HG03097 (cell line): ENCODE results near the gene RBM28.

ENCODE experiments used
- ATAC-seq: cut with Tn5 transposase; IDR thresholded peaks from one replicate; pipeline ENCODE4 v1.9.1; 2021; ENCODE audit not compliant: unreplicated experiment, low FRiP score

RBM28 gene

DNA sequence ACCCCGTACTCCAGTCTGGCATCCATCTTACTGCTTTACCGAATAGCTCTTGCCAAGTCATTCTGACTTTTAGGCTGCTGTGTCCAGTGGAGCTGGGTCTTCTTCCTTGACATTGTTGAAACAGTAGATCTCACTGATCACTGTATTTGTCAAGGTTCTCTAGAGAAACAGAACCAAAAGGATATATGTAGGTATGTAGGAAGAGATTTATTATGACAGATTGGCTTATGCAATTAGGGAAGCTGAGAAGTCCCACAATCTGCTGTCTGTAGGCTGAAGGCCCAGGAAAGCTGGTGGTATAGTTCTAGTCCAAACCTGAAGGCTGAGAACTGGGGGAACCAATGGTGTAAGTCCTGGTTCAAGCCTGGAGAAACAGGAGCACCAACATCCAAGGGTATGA lies 29.9 kb upstream of the RBM28 start:
- no peak for ATAC-seq

DNA sequence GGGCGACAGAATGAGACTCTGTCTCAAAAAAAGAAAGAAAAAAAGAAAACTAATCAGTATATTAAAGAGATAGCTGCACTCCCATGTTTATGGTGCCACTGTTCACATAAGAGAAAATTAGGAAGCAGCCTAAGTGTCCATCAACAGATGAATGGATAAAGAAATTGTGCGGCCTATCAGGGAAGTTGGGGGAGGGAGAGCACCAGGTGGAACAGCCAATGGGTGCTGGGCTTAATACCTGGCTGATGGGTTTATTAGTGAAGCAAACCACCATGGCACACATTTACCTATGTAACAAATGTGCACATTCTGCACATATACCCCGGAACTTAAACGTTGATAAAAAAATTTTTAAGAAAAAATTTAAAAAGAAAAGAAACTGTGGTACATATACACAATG lies 26.8 kb upstream of the RBM28 start:
- no peak for ATAC-seq

DNA sequence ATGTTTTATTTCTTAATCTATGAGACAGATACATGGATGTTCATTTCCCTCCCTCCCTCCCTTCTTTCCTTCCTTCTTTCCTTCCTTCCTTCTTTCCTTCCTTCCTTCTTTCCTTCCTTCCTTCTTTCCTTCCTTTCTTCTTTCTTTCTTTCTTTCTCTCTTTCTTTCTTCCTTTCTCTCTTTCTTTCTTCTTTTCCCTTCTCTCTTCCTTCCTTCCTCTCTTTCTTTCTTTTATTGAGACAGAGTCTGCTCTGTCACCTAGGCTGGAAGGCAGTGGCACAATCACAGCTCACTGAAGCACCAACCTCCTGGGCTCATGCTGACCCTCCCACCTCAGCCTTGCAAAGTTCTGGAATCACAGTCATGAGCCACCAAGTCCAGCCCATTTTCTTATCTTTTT lies 23.3 kb upstream of the RBM28 start:
- no peak for ATAC-seq

GRCh38 chr7:128366300-128366699 lies 22.6 kb upstream of the RBM28 start:
- ATAC-seq, result no peak

DNA sequence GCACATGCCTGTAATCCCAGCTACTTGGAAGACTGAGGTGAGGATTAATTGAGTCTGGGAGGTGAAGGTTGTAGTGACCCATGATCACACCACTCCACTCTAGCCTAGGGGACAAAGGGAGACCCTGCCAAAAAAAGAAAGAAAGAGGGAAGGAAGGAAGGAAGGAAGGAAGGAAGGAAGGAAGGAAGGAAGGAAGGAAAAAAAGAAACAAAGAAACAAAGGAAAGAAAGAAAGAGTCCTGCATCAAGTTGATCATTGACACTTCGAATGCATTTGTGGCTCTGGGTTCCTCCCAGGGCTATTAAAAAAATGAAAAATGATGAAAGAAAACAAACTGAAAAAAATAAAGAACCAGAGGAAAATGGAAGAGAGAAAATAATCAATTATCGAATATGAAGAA lies 21.7 kb upstream of the RBM28 start:
- no peak for ATAC-seq

DNA sequence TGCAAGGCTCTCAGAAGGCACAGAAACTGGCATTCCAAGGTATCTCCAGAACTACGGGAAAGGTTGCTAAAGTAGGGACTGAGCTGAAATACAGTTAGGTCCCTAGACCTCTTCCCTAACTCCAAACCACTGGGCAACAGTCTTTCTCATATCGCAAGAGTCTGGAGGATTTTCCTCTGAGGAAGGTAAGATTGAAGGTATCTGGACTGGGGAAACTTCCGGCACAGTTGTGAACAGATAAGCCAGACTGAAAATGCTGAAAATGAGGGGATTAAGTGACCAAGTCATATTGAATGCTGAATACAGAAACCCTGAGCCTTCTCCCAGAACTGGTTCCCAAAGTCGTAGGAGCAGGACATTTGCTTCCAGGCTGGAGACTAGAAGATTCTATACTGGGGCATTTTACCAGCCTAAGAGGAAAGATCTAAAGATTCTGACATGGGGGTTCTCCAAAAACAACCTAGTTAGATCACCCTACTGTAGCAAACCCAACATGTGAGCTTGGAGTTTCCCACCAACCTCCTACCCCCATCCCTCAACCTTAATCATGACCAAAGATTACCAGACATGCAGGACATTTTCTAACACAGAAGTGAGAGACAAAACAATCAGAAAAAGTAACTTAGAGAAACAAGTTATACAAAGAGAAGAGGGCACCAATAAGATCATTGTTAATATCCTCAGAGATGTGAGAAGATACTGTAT lies 20.6 kb upstream of the RBM28 start:
- no peak for ATAC-seq

- ATAC-seq, result no peak
Measured at GRCh38 chr7:128363261-128363721, 19.6 kb upstream of the RBM28 start.

GRCh38 chr7:128362670-128363069 lies 19.0 kb upstream of the RBM28 start:
- ATAC-seq, result no peak

- no peak for ATAC-seq
Measured at GRCh38 chr7:128361411-128362379, 18.0 kb upstream of the RBM28 start, which contains the start of gene PRRT4. Gene PRRT4 (minus strand): TSS chr7:128361690.

DNA sequence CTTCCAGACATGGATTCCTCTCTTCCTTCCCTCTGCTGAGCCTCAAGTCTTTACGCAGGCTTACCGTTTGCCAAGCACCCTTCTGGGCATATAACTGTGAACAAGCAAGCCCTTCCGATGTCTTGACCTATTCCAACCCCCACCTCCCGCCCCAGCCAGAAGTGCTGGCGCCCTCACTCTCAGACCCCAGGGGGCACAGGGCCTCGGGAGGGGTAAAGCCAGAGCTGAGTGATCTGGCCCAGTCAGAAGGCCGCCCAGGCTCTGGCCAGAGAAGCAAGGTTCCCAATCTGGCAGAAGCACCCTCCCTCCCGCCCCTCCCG lies 16.6 kb upstream of the RBM28 start:
- no peak for ATAC-seq

DNA sequence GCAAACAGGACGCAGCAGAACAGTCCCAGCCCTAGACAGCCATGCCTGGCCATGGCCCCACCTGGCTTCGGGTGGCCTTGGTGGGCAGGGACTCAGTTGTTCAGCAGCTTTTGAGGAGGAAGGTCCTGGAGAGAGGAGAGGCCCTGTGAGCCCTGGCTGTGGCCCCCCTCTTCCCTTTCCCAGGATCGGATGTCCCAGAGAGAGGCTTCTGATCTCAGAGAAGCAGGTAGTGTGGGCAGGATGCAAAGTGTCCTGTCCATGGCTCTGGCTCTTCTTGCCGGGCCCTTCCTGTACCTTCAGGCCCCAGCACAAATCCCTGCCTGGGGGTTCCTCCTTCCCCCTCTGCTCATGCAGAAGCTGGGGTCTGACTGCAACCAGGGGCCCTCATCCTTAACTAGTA lies 16.2 kb upstream of the RBM28 start:
- ATAC-seq, result no peak

- ATAC-seq, result no peak
Measured at GRCh38 chr7:128359336-128359735, 15.6 kb upstream of the RBM28 start.

DNA sequence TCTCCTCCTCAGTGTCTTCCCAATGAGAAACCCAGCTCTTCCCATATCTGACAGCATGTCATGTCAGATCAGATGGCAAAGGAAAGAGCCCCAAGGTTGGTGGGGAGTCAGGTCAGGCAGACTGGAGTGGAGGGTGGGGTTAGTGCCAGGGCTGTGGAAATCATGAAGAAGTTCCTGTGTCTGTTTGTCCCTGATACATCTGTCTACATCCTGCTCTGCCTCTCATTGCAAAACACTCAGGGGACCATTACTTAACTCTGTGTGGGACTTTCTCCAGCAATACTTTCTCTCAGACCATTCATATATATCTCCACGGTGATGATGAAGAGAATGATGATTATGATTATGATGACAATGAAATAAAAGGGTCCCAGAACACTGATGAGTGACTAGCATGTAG lies 14.5 kb upstream of the RBM28 start:
- no peak for ATAC-seq

- no peak for ATAC-seq
Measured at GRCh38 chr7:128357217-128357613, 13.5 kb upstream of the RBM28 start.

DNA sequence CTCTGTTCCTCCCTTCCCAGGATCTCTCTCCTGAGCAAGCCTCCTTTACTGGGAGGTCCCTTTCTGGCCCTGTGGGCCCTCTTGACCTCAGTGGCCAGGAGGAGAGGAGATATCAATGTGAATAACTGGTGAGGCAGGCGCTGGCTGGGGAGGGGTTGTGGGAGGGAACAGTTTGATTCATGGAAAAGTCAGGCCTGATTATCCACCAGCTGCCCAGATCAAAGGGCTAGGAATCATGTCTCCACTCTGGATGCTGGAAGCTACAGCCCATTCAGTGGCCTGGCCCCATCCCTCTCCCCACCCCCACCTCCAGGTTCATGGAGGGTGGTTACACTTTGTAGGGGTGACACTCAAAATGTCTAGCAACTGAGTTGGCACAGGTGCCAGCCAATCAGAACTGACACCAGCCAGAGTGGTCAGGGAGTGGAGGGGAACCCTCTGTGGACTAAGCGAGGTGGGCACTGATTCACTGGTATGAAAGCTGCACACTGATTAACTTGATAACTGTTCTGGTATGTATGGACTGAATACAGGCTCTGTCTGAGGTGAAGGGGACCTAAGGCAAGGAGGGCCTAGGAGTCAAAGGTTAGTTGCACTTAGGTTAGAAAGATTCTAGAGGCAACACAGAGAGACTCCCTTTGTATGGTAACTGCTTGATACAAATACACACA lies 13.0 kb upstream of the RBM28 start:
- ATAC-seq, result no peak

DNA sequence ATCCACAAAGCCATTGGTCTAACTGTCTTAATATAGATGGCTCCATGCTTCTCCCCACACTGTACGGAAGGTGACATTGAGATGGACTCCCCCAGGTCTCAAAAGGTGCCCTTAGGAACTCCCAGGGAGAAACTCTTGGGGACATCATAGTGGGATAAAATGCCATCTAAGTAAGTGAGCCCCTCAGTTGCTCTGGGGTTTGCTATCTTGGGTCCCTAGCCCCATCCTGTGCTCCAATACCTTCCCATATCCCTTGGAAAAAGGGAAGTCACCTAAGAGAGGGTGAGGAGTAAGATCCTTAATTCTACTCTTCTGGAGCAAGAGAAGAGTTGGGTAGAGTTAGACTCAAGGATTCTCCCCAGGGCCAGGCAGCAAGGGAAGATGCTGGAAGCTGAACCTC lies 9.9 kb upstream of the RBM28 start:
- ATAC-seq, result no peak

DNA sequence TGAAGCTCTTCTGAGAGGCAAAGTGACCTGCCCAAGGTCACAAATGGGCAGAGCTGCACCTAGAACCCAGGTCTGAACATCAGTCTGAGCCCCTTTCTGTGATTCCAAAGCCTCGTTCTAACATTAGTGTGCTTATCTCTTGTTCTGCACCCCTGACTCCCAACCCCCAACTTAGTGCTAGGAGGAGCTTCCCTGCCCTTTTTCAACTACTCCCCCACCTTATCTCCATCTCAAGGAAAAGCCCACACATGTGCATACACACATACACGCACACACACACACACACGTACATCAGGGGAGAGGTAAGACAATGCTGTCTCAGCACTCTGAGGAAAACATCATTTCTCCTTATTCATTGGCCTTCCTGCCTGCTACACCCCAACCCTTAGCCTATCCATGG lies 9.5 kb upstream of the RBM28 start:
- ATAC-seq, result no peak

- ATAC-seq, result no peak
Measured at GRCh38 chr7:128352636-128353035, 8.9 kb upstream of the RBM28 start.

DNA sequence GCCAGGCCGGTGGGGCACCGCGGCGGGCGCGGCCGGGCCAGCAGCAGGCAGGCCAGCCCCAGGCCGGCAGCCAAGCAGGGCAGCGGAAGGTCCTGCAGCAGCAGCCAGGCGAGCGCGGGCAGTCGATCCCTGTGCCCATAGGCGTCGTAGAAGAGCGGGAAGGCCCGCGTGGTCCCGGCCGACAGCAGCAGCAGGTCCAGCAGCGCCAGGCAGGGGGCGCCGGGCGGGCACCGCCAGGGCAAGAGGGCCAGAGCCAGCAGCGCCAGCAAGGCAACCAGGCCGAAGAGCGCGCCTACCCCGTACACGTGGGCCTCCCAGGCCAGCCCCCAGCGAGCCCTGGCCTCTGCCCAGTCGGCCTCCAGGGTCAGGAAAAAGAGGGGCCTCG lies 8.4 kb upstream of the RBM28 start:
- no peak for ATAC-seq

DNA sequence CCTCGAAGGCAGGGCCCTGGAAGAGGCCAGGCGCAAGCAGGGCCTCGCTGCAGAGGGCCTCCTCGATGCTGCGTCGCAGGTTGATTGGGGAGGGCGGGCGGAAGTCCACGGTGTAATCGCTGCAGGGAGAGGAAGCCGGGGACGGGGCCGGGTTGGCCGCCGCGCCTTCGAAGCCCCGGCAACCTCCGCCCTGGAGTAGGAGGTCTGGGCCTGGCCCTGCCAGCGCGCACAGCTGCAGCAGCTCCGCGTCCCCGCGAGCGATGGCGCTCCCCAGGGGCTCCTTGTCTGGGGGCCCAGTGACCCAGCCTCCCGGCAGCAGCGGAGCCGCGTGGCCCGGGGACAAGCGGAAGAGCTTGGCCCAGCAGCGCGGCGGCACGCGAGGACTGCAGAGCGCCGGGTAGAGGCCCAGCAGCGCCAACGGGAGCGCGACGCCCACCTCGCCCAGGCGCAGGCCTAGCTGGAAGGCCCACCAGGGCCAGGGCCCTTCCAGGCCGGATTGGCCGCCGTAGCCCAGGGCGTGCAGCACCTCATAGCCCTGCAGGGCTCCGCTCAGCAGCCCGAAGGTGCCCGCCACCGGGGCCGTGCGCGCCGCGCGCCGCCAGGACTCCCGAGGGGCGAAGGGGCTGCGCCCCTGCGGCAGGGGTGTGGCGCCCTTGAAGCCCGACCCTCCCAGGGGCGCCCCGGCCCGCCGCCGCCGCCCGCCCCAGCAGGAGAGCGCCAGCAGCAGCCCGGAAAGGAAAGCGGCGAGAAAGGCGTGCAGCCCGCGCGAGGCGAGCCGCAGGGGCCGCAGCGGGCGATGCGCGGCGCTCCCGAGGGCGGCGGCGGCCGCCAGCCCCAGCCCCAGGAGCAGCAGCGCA lies 7.8 kb upstream of the RBM28 start:
- ATAC-seq, result no peak
